Upper lobe of right lung (tissue), 1 donor: ENCODE results near the gene HIP1. TPM values are rescaled to one million over a fixed set of nuclear protein-coding genes. Genes with fewer than 3 reads are reported as not detected.

Source experiments
- ATAC-seq: fragments of 200-7000 bp; cut with Tn5 transposase; one replicate; pipeline ENCODE4 v1.9.1; 2020; ENCODE audit warnings: mild to moderate bottlenecking, moderate library complexity
- DNase-seq: peaks from one replicate; pipeline ENCODE4 v3.0.0-alpha.2; 2020
- H3K27ac ChIP-seq: fragments of 200-600 bp; one replicate; pipeline ENCODE4 v1.8.0; 2022
- H3K27me3 ChIP-seq: fragments of 200-600 bp; one replicate; pipeline ENCODE4 v1.8.0; 2022; ENCODE audit warnings: mild to moderate bottlenecking
- H3K36me3 ChIP-seq: fragments of 200-600 bp; one replicate; pipeline ENCODE4 v1.8.0; 2022
- H3K4me1 ChIP-seq: fragments of 200-600 bp; one replicate; pipeline ENCODE4 v1.8.0; 2022
- H3K4me3 ChIP-seq: fragments of 200-600 bp; one replicate; pipeline ENCODE4 v1.8.0; 2022; ENCODE audit warnings: mild to moderate bottlenecking
- H3K9me3 ChIP-seq: fragments of 200-600 bp; one replicate; pipeline ENCODE4 v1.8.0; 2022
- intact Hi-C: fragments of 100-400 bp; cut with DNase I; formaldehyde crosslinking; loops from one replicate; pipeline ENCODE4 v1.11.0; 2022
- total RNA-seq: library from RNA; stranded (reverse); fragmentation: NEBNext Ultra II Directional; extraction: Animal tissue kit (Norgen Biotek cat#: 25700); gene quantifications from one replicate; pipeline ENCODE4 v1.2.1, GENCODE V29; 2021
- TF ChIP-seq, protein P1 (sequence below): fragments of 200-600 bp; IDR thresholded peaks from one replicate; pipeline ENCODE4 v1.8.0; 2022; ENCODE audit warnings: antibody characterized with exemption
- donor health status: DM: no; HTN: yes; CAD: no; lungs with severe emphysema.

Gene HIP1
- total RNA-seq, 1 donor from 2014 or later: 86.2 TPM

DNA sequence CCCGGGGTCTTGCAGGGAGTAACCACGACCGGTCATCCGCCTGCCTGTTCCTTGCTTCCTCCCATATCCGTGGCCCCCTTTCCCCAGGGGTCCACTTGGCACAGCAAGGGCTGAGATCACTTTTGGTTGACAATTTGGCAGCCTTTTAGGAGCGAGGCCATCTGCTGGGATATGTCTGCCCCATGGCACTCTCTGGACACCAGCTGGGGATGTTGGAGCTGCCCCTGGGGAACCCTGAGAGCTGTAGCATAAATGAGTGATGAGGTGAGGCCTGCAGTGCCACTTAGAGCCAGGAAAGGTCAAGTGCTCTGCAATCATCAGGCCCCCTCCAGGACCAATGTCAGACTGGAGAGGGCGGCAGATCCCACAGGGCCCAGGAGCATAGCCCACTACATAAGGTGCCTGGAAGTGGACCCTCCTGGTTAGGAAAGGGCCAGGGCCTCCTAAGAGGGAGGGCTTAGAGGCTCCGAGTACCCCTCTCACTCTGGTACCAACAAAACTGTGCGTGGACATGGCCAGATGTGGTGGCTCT, 92.1 kb downstream of the HIP1 start:
- H3K4me1 ChIP-seq: peaks cover 24% of the 10 kb centered on the region
- intact Hi-C loops: no loop called here
- peak overlapping the region; percentile 11 for H3K27ac ChIP-seq
- no peak for ATAC-seq
- no peaks in the 10 kb centered on the region for H3K36me3 ChIP-seq
- H3K27me3 ChIP-seq: no peaks in the 10 kb centered on the region
- no peaks in the 10 kb centered on the region for H3K9me3 ChIP-seq
- TF ChIP-seq, protein P1, sequence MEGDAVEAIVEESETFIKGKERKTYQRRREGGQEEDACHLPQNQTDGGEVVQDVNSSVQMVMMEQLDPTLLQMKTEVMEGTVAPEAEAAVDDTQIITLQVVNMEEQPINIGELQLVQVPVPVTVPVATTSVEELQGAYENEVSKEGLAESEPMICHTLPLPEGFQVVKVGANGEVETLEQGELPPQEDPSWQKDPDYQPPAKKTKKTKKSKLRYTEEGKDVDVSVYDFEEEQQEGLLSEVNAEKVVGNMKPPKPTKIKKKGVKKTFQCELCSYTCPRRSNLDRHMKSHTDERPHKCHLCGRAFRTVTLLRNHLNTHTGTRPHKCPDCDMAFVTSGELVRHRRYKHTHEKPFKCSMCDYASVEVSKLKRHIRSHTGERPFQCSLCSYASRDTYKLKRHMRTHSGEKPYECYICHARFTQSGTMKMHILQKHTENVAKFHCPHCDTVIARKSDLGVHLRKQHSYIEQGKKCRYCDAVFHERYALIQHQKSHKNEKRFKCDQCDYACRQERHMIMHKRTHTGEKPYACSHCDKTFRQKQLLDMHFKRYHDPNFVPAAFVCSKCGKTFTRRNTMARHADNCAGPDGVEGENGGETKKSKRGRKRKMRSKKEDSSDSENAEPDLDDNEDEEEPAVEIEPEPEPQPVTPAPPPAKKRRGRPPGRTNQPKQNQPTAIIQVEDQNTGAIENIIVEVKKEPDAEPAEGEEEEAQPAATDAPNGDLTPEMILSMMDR: no peak
- no peak overlapping the region for H3K4me3 ChIP-seq
- no peak for DNase-seq

DNA sequence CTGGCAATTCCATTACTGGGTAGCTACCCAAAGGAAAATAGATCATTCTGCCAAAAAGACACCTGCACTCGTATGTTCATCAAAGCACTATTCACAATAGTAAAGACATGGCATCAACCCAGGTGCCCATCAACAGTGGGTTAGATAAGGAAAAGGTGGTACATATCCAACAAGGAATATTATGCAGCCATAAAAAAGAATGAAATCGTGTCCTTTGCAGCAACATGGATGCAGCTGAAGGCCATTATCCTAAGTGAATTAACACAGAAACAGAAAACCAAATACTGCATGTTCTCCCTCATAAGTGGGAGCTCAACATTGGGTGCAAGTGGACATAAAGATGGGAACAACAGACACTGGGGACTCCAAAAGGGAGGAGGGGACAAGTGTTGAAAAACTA, 93.2 kb downstream of the HIP1 start:
- H3K4me3 ChIP-seq: no peak overlapping the region
- H3K36me3 ChIP-seq: no peaks in the 10 kb centered on the region
- TF ChIP-seq, protein P1: no peak
- DNase-seq (no peak), ATAC-seq (no peak)
- H3K27me3 ChIP-seq: no peaks in the 10 kb centered on the region
- no peak overlapping the region for H3K27ac ChIP-seq
- H3K9me3 ChIP-seq: no peaks in the 10 kb centered on the region
- peaks cover 19% of the 10 kb centered on the region for H3K4me1 ChIP-seq
- intact Hi-C loops: no loop called here

DNA sequence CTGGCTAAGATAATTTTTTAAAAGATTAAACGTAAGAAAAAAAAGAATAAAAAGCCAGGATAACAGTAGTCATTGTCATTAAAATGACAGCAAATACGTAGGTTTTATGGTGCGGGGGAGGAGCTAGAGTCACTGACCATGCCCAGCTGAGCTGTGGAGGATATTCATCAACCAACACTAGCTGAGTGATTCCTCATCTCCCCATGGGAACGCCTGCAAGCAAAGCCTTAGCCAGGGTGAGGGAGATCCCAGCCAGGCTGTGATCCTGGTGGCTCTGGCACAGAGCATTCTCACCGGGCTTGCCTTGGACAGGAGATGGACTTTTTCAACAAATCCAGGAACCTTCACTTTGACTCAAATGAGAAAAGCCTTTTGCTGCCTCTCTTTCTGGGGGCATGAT, 94.2 kb downstream of the HIP1 start:
- TF ChIP-seq, protein P1: no peak
- H3K27me3 ChIP-seq: no peaks in the 10 kb centered on the region
- DNase-seq (no peak), ATAC-seq (no peak)
- H3K9me3 ChIP-seq: no peaks in the 10 kb centered on the region
- H3K27ac ChIP-seq: no peak overlapping the region
- H3K36me3 ChIP-seq: no peaks in the 10 kb centered on the region
- intact Hi-C loops: no loop called here
- peaks cover 17% of the 10 kb centered on the region for H3K4me1 ChIP-seq
- no peak overlapping the region for H3K4me3 ChIP-seq

DNA sequence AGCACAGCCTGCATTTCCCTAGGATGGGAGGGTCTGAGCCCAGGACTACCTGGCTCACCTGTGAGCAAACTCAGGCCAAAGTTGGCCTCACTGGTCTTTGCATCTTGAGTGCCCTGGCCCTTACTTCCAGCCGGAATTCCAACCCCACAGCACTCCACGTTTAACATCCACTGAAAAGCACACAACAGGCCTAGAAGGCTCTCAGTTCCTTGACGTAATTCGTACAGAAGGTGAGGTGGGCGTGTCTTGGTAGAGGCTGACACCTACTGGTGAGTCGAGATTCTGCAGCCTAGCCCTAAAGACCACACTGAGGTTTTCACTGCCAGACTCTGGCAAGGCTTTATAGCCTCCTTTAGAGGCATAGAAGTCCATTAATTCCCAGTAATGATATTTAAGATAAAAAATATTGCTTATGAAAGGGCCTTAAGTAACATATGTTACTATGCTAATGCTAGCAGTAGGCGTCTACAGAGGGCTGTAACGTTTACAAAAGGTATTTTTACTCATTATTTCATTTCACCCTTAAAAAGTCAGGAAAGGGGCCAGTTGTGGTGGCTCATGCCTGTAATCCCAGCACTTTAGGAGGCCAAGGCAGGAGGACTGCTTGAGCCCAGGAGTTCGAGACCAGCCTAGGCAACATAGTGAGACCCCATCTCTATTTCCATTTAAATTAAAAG, 95.8 kb downstream of the HIP1 start:
- H3K4me1 ChIP-seq: peaks cover 14% of the 10 kb centered on the region
- H3K4me3 ChIP-seq: no peak overlapping the region
- DNase-seq: peak; percentile 69
- H3K27me3 ChIP-seq: no peaks in the 10 kb centered on the region
- TF ChIP-seq, protein P1: peak; percentile 87
- intact Hi-C loops: no loop called here
- no peak overlapping the region for H3K27ac ChIP-seq
- no peaks in the 10 kb centered on the region for H3K36me3 ChIP-seq
- no peaks in the 10 kb centered on the region for H3K9me3 ChIP-seq
- ATAC-seq: peak; percentile 91

DNA sequence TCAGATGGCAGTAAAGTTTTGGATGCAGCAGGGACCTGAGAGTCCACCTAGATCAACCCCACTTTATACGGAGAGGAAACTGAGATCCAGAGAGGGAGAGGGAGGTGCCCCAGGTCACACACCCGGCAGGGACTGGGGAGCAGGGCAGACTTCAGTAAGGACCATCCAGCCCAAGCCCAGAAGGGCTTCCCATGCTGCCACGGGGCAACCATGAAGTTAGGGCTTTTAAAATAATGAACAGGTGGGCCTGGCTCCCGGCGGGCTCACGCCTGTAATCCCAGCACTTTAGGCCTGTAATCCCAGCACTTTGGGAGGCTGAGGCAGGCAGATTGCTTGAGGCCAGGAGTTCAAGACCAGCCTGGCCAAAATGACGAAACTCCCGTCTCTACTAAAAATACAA, 98.5 kb downstream of the HIP1 start:
- Histone ChIP-seq H3K4me3 (no peak overlapping the region), H3K27me3 (no peaks in the 10 kb centered on the region), H3K4me1 (peaks cover 14% of the 10 kb centered on the region), H3K27ac (peak overlapping the region; percentile 77), H3K9me3 (no peaks in the 10 kb centered on the region), H3K36me3 (no peaks in the 10 kb centered on the region)
- TF ChIP-seq, protein P1: no peak
- ATAC-seq: no peak
- no peak for DNase-seq
- intact Hi-C loops: no loop called here

DNA sequence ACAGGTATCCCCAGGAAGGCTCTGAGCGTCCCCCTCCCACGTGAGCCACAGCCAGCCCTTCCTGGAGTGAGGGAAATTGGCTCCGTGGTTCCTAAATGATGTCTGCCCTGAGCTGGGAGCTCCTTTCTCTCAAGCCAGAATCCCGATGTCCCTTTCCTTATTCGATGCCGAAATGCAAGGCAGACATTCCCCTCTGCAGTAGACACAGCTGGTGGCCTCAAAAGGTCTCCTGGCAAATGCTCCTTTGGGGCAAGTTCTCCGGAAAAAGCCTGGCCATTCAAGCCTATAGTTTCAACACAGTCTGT, 98.9 kb downstream of the HIP1 start:
- DNase-seq: no peak

More for the DNA sequence above, 98.9 kb downstream of the HIP1 start:
- H3K27me3 ChIP-seq: no peaks in the 10 kb centered on the region
- peak overlapping the region; percentile 77 for H3K4me3 ChIP-seq
- no peaks in the 10 kb centered on the region for H3K9me3 ChIP-seq
- no peak for ATAC-seq
- peaks cover 14% of the 10 kb centered on the region for H3K4me1 ChIP-seq
- peak overlapping the region; percentile 77 for H3K27ac ChIP-seq
- intact Hi-C loops: no loop called here
- TF ChIP-seq, protein P1: no peak
- no peaks in the 10 kb centered on the region for H3K36me3 ChIP-seq
